Activated B cell treated with CpG ODN at 0.5 μM for 24 hours (primary cell): Measurements from ENCODE around the gene HEMK1. TPM values are rescaled to one million over a fixed set of nuclear protein-coding genes. Genes with fewer than 3 reads are reported as not detected.

Source experiments
- ATAC-seq: fragments of 200-7000 bp; cut with Tn5 transposase; one replicate; pipeline ENCODE4 v1.10.0; 2021; ENCODE audit warnings: low read depth, mild to moderate bottlenecking, moderate library complexity
- CTCF ChIA-PET: fragments of 350-600 bp; sonication (Branson Sonifier 250); formaldehyde crosslinking; loops from one replicate; lab custom pipeline; 2021; ENCODE audit warnings: antibody characterized with exemption; lab: Charles Lee
- POLR2A ChIA-PET: fragments of 350-600 bp; sonication (Branson Sonifier 250); formaldehyde crosslinking; loops from one replicate; lab custom pipeline; 2021; ENCODE audit warnings: antibody characterized with exemption; lab: Charles Lee
- DNase-seq: peaks from one replicate; pipeline ENCODE4 v3.0.0; 2022
- H3K27ac Mint-ChIP-seq: one replicate; pipeline ENCODE4 v1.8.0; 2020; ENCODE audit warnings: mixed read lengths
- H3K27me3 Mint-ChIP-seq: one replicate; pipeline ENCODE4 v1.8.0; 2021; ENCODE audit warnings: mixed read lengths
- H3K36me3 Mint-ChIP-seq: one replicate; pipeline ENCODE4 v1.8.0; 2021; ENCODE audit warnings: low read depth, mixed read lengths
- H3K4me1 Mint-ChIP-seq: one replicate; pipeline ENCODE4 v1.8.0; 2021; ENCODE audit warnings: mixed read lengths
- H3K4me3 Mint-ChIP-seq: one replicate; pipeline ENCODE4 v1.8.0; 2020; ENCODE audit warnings: mild to moderate bottlenecking, mixed read lengths
- H3K9me3 Mint-ChIP-seq: one replicate; pipeline ENCODE4 v1.8.0; 2020; ENCODE audit warnings: mixed read lengths
- intact Hi-C: fragments of 100-400 bp; cut with micrococcal nuclease; formaldehyde crosslinking; loops from one replicate; pipeline ENCODE4 v1.15.1; 2024
- total RNA-seq: library from RNA; stranded (reverse); gene quantifications from 2 replicates; pipeline ENCODE4 v1.2.3, GENCODE V29; 2022
- TF ChIP-seq, protein P1 (sequence below): fragments of 200-600 bp; IDR thresholded peaks from one replicate; pipeline ENCODE4 v1.8.0; 2022; ENCODE audit warnings: antibody characterized with exemption, mild to moderate bottlenecking

Gene HEMK1
- total RNA-seq, 1 donor from 2014 or later: 26.9 TPM

DNA sequence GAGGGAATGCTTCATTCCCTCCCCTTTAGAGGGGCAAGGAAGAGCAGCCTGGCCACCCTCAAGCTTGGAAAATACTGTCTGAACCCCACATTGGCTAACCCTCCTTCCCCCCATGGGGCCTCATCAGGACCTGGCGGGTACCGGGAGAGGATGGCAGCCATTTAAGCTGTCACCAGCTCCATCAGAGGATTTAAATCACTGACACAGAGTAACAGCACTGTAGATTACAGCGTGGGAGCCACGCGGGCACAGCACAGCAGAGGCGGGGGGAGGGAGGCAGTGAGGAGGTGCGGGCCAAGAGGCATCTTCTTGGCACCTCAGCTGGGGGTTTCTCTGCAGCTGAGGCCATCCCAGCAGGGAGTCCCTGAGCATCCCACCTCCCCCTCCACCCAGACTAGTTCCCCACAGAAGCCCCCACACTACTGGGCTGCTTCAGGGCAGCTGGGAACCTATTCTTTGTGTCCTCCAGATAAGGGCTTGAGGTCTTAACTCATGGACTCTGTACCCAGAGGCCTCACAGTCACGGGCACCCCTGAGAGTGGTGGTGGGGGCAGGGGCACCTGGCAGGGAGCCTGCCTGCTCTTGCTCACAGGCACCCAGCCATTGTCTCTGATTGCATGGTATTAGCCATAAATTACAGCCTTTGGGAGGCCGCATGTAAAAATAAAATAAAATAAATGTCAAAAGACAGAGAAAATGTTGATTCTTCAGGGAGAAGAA is 44.0 kb upstream of the HEMK1 start:
- no peaks in the 10 kb centered on the region for H3K36me3 Mint-ChIP-seq
- H3K27me3 Mint-ChIP-seq: peaks cover 19% of the 10 kb centered on the region
- DNase-seq (no peak), ATAC-seq (no peak)
- no peak overlapping the region for H3K27ac Mint-ChIP-seq
- intact Hi-C loops: no loop called here
- TF ChIP-seq, protein P1, sequence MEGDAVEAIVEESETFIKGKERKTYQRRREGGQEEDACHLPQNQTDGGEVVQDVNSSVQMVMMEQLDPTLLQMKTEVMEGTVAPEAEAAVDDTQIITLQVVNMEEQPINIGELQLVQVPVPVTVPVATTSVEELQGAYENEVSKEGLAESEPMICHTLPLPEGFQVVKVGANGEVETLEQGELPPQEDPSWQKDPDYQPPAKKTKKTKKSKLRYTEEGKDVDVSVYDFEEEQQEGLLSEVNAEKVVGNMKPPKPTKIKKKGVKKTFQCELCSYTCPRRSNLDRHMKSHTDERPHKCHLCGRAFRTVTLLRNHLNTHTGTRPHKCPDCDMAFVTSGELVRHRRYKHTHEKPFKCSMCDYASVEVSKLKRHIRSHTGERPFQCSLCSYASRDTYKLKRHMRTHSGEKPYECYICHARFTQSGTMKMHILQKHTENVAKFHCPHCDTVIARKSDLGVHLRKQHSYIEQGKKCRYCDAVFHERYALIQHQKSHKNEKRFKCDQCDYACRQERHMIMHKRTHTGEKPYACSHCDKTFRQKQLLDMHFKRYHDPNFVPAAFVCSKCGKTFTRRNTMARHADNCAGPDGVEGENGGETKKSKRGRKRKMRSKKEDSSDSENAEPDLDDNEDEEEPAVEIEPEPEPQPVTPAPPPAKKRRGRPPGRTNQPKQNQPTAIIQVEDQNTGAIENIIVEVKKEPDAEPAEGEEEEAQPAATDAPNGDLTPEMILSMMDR: no peak
- ChIA-PET POLR2A (no interaction called here), CTCF (no interaction called here)
- no peak overlapping the region for H3K4me3 Mint-ChIP-seq
- no peaks in the 10 kb centered on the region for H3K9me3 Mint-ChIP-seq
- H3K4me1 Mint-ChIP-seq: no peaks in the 10 kb centered on the region

DNA sequence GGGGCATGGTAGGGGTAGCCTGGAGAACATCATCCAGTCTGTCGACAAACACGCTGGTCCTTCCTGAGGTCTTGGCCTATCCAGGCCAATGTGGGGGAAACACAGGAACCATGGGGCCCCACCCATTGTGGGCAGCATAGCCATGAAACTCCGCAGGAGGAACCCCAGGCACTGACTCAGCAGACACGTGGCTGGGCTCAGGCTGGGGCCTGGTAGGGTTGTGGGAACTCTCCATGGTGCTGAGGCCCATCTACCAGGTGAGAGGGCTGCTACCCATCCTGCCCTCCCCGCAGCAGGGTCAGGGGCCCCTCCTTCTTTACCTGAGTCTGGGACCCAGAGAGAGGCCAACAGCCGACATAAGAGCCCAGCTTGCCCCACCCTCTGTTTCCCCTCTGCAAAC is 43.3 kb upstream of the HEMK1 start:
- TF ChIP-seq, protein P1: no peak
- H3K36me3 Mint-ChIP-seq: no peaks in the 10 kb centered on the region
- no peaks in the 10 kb centered on the region for H3K9me3 Mint-ChIP-seq
- H3K27ac Mint-ChIP-seq: no peak overlapping the region
- ChIA-PET CTCF (no interaction called here), POLR2A (no interaction called here)
- H3K4me1 Mint-ChIP-seq: no peaks in the 10 kb centered on the region
- ATAC-seq: peak; percentile 61
- DNase-seq: no peak
- H3K4me3 Mint-ChIP-seq: no peak overlapping the region
- H3K27me3 Mint-ChIP-seq: peaks cover 21% of the 10 kb centered on the region
- intact Hi-C loops: no loop called here

DNA sequence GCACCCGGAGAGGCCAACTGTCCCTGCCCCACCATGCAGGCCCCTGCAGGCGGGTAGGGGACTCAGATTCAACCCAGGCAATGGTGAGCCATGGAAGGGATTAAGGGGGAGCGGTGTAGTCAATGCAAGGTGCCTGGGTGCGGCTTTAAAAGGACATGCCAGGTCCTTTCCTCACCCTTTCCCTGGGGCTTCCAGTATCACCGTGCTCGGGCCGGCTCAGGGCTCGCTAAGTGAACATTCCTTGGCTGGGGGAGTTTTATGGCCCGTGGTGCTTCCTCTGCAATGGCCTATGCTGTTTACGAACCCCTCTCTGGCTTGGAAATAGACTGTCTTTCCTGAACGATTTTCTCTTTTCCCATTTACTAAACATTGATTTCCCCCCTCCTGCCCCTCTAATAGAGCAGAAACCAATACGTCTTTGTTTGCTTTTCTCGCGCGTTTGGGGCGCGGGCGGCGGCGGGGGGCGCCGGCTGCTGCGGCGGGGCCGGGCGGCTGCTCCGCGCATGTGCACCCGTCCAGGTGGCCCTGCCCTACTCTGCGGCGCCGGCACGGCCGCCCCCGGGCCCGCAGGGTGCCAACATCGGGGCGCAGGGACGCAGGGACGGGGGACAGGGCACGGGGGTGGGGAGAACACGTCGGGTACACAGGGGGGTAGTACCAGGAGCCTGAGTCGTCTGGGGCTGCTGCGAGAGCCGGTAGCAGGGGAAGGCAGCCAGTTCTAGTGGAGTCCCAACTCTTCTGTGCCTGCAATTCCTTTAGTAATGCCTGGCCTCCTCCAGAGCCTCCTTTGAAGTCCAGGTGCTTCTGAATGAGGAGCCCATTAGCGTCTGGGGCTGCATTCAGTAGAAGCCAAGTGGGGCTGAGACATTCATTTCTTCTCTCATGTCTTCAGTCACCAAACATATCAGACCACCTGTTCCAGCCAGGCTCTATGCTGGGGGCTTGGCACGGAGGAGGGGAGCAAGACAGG is 39.0 kb upstream of the HEMK1 start:
- DNase-seq (no peak), ATAC-seq (no peak)
- Mint-ChIP-seq H3K36me3 (no peaks in the 10 kb centered on the region), H3K9me3 (no peaks in the 10 kb centered on the region), H3K4me1 (no peaks in the 10 kb centered on the region), H3K4me3 (no peak overlapping the region), H3K27ac (no peak overlapping the region), H3K27me3 (peaks cover 43% of the 10 kb centered on the region)
- intact Hi-C loops: no loop called here
- TF ChIP-seq, protein P1: no peak
- ChIA-PET CTCF (no interaction called here), POLR2A (no interaction called here)

DNA sequence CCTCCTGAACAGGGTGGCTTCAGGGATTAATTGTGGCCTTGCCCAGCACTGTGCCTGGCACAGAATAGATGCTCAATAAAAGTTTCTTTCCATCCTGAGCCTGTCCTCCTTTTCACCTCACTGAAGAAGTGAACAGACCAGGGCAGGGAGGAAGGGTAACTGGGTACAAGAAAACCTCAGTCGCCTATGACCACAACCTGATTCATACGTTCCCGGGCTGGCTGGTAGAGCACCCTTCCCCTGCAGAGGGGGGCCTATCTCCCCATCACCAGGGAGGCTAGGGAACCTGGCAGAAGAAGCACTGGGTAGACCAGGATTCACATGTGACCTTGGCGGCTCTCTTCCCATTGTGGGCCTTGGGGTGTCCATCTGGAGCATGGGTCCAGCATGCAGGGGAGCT is 38.1 kb upstream of the HEMK1 start:
- ATAC-seq (no peak), DNase-seq (no peak)
- intact Hi-C loops: no loop called here
- Mint-ChIP-seq H3K4me1 (no peaks in the 10 kb centered on the region), H3K9me3 (no peaks in the 10 kb centered on the region), H3K27ac (no peak overlapping the region), H3K4me3 (no peak overlapping the region), H3K36me3 (no peaks in the 10 kb centered on the region), H3K27me3 (peaks cover 46% of the 10 kb centered on the region)
- ChIA-PET POLR2A (no interaction called here), CTCF (no interaction called here)
- TF ChIP-seq, protein P1: no peak

DNA sequence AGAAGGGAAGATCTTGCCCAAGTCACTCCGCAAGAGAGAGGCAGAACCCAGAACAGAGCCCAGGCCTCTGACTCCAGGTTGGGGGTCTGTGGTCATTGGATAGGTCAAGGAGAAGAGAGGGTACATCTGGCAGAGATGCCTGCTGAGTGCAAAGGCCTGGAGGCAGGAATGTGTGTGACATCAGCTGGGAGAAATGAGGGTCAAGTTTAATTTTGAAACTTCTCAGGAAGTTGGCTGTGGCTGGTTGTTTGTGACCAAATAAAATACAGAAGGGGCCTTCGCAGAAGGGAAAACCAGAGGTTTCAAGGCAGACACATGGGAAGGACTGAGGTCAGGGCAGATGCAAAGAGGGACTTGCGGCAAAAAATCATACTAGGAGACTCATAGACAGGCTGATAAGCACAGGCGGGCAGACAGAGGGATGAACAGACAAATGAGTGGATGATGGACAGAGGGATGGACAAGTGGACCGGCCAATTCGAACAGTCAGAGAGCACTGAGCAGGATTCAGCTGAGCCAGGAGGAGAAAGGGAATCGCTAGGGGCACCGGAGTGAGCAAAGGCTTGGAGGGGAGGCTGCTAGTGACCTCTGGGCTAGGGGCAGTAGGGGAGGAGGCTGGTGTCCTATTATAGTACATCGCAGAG is 37.1 kb upstream of the HEMK1 start:
- POLR2A ChIA-PET: no interaction called here

More for the DNA sequence above, 37.1 kb upstream of the HEMK1 start:
- no peaks in the 10 kb centered on the region for H3K36me3 Mint-ChIP-seq
- H3K4me3 Mint-ChIP-seq: no peak overlapping the region
- H3K27ac Mint-ChIP-seq: no peak overlapping the region
- H3K27me3 Mint-ChIP-seq: peaks cover 53% of the 10 kb centered on the region
- H3K9me3 Mint-ChIP-seq: no peaks in the 10 kb centered on the region
- H3K4me1 Mint-ChIP-seq: no peaks in the 10 kb centered on the region
- DNase-seq (no peak), ATAC-seq (no peak)
- intact Hi-C loops: no loop called here
- TF ChIP-seq, protein P1: no peak
- CTCF ChIA-PET: no interaction called here
